Right lung (tissue), 5 donors: ENCODE measurements around the gene AGBL1. TPM values are rescaled to one million over a fixed set of nuclear protein-coding genes. Genes with fewer than 3 reads are reported as not detected.

Source experiments
- DNase-seq, 2 donors: peaks; one replicate each; pipeline ENCODE4 v3.0.0-alpha.2; 2013
- polyA plus RNA-seq, 5 donors: library from polyadenylated mRNA; unstranded; fragments of 120-200 nt; gene quantifications; one replicate each; pipeline versions ENCODE4 v1.2.1 to v1.2.3, GENCODE V29; 2013; ENCODE audit warnings: inconsistent platforms in 1 of 5, low replicate concordance in 1 of 5; ENCODE audit not compliant: insufficient read length in 5 of 5, insufficient read depth in 1 of 5

AGBL1 gene
- polyA plus RNA-seq, 5 donors, result 0.05 to 0.26 (median 0.07) TPM

DNA sequence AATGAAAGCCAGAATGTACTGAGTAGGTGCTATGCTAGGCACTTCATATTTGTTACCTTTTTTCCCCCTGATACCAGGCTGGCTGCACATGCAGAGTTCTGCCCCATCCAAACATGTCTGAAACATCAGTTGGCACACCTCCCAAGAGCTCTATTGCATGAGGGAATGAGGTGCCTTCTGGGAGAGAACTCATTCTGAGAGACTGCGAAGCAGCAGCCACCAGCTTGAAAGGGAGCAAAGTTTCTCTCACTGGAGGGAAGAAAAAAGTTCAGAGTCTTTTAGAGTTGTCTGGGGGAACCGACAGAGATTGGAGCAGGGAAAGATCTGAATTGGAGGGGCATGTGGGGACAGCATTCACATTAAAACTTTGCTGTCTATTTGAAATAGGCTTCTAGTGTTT, 84.1 kb downstream of the AGBL1 start:
- no peak for DNase-seq

DNA sequence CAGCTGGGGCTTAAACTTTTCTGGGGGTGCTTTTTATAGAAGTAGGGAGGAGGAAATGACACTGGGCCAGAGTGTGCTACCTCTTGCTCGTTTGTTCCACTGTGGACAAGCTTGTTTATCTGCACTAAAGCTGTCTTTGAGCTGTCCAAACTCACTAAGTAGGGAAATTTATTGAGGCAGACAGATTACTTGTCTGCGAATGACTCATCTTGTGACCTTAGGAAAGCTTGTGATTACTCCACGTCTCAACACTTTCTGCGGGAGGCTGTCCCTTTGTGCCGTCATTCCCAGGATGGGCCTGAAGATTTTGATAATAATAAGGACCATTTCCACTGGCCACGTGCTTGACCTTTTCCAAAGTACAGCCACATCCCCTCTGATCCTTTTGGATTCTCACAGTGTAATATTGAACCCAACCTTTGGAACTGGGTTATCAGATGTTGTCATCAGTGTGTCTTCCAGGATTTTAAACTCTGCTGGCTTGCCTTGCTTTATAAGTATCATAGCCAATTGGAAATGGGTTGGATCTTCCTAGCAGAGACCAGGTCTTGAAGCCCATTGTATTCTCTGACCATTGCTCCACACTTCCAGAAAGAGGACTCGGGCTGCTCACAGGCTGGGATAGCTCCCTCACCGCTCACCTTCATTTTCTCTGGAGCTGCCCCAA, 84.7 kb downstream of the AGBL1 start:
- no peak for DNase-seq

DNA sequence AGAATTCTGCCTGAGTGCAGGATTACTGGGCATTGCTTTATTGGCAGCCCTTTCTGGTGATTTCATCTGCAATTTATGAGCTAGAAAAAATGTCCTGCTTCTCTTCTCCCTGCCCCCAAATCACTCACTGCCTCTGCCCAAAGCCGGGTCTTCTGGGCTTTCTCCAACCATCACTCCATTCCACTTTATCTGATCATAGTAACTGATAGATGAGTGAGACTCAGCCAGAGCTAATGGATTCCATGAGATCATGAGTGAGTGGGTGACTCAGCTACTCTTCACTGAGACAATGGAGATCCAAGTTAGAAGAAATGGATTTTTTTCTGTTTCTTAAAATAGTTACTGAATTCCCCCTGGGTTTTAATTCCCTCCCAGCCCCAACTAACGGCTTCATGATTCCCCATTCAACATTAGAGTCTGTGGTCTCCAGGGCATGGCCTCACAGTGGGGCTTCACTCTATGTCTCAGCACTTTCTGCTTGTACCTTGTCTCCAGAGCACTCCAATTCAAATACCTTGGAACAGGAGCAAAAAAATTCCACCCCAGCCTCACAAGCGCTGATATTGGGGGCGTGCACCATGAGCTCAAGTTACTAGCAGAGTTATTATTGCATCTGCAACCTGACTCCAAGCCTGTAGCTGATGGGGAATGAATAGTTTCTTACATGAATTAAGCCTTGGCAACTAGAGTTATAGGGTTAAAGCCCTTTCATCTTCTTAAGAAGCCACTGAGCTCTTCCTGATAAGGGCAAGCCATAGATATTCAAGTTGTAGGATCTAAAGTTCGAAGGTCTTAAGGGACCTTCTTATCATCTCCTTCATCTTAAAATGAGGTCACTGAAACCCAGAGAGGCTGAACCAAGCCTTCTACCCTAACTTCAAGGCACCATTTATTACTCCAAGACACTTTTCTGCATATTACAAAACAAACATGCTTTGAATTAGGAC, 85.9 kb downstream of the AGBL1 start:
- no peak for DNase-seq

DNA sequence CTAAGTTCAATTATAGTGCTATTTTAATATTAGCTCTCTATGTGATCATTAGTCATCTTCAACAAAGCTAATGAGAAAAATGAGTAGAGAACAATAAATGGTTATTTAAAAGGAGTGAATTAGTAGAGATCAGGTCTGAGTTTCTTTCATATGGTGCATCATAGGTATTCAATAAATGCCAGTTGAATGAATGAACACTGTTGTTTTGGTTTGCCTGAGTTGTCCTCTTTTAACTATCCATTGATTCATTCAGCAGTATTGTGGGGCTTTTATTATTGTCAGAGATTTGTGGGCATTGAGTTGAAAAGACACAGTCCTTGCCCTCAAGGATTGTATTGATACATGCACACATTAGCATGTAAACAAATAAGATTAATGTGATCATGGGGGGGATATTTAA, 88.2 kb downstream of the AGBL1 start:
- DNase-seq, result no peak

DNA sequence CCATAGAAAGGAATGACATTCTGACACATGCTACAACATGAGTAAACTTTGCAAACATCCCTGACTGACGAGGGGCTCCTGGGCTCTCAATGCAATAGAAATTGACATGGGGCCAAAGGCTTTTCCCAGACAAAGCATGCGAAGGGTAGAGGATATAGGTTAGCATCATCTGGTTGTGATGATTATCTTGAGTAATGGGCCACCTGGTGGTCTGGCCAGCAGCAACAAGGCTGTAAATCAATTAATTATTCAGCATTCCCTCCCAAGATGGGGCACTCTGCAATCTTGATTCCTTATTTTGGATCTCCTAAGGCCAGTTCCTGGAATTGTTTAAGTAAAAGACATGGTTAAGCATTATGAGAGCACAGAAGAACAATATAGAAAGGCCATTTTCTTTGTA, 99.2 kb downstream of the AGBL1 start:
- DNase-seq, result no peak

DNA sequence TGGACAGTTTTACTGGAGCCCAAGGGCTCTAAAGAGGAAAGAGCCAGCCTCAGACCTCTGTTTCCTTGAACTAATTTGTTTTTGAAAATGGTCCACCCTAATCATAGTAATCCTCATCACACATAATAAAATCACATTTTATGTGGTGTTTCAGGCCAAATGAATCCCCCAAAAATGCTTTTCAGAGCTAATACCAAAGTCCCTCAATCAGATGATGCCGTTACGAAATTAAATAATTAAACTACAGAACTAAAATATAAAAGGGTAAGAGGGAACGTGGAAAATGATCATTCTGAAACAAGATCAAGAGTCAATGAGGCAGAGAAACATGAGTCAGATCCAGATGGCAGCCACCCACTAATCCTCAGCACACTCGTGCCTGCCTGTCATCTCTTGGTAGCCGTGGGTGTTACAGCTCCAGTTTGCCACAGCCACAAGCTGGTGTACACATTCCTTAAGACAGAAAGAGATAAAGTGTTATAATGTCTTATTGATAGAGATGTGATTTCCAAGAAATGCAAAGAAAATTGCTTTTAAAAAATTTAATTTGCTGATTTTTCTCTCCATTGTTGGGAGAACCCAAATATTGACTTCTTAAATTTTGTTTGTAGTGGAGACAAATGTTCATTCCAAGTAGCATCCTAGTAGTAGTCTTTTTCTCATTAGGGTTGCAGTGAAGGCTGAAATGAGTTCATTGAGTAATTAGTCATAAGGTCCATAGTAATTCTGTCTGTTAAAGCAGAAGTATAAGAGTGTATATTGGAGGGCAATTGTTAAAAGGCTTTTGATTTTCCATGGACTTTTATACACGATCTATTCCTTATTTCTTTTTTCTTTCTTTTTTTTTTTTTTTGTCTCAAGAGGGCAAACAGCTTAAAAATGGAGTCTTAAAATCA, 104.2 kb downstream of the AGBL1 start:
- DNase-seq, result peak; percentile 43 to 51

DNA sequence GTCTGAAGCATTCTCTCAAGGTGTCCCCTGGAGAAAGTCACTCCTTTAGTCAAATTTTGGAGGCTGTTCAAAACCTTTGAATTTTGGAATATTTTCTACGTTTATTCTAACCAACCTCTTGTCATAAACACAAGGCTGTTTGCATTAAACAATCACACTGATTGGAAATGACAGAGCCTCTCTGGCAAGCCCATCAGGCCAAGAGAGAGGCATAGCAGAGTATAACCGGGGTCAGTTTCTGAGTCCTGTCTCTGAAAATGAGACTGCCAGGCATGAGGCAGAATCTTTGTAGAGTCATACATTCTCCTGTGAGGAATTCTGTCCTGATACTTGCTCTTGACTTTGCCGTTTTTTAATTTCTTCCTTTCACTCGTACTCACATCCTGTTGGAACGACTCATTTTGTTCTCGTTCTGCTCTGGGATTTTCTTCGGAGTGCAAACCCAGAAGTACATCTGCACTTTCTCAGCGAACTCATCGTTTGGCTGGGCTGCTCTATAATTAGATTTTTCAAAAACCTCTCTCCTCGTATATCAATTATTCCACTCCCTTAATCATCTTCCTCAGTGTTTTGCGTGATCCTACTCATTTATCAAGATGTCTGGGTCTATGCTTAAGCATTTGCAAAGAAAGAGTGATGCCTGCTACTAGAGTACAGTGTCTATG, 114.2 kb downstream of the AGBL1 start:
- DNase-seq, result peak; percentile 69 to 70

DNA sequence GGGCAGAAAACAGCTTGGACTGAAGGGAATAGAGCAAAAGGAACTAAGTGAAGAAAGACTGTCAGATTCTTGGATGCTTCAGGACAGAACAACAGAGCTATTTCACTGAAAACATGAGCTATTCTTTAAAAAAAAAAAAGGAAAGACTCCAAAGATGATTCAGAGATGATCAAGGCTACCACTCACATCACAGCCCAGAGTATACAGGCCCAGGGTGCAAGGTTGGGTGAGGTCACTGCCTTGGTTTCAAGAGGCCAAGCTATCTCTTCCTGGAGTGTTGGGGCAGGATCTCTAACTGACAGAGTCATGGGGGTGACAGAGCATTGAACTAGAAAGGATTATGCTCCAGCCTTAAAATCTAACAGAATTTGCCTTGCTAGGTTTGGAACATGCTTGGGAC, 118.1 kb downstream of the AGBL1 start:
- no peak for DNase-seq

DNA sequence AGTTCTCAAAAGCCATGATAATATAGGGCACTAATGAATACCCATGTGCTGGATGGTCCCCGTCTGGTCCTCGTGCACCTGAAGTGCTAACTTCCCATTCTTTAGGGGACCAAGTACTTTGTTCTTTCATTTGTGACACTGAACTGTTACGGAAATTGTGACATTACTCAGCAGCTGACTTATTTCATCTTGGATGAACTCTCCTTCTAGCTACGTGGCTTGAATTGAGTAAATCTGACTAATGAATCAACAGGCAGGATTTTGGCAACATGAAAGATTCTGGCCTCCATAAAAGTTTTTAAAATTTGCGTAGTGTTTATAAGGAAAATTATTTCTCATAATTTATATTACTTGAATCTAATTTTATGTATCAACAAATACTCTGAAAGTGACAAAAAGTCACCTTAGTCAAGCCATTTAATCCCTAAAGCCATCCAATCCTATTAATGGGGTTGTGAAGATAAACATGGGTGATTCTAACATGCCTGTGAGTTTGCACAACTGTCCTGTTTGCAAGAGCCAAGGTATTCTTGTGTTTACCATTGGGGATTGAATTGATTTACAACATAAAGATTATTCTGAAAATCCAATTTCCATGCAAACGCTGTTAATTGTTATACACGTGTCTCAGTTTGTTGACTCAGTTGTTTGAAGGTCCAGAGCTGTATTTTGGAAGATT, 119.9 kb downstream of the AGBL1 start:
- no peak for DNase-seq

DNA sequence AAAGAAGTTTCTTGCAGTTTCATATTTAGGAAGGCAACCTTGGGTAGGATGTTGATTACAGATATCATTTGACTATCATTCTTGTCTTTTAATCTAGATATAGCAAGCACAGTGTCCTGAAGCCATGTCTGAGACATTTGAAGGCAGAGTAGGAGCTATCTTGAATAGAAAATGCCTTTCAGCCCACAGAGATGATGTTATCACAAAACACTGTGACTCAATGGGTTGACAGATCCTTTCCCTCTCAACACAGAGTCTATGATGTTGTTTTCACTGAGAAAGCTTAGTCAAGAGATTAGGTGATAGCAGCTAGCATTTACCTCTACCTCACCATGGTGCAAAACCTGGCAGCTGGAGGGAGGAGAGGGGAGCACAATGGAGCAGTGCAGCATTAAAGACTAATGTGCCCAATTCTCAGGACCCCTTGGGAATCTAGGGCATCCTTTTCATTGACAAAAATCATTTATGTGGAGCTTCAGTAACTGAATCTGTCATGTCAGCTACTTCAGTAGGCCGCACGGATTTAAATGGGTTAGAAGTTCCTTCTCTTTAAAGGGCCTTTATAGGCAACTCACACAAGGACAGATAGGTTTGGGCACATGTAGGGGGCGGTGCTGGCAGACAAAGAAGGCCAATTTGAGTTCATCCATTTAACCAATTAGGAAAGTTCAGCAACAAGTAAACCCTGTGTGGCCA, 121.8 kb downstream of the AGBL1 start:
- no peak for DNase-seq

DNA sequence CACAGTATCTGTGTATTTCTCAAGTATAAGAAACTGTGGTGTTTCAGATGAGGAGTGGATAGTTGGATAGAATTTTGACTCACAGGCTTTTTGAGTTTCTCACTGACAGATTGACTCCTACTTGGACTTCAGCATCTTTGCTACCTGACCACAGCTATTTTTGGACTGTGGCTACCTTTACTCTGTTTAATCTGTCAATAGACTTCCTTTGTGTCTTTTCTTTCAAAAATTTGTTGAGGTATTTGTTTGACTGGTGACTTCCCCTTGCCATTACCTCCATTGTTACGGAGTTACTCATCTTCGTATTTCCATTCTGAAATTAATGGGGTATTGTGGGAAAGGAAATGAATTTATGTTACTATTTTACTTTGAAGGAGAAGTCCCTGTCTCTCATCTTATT, 123.8 kb downstream of the AGBL1 start:
- no peak for DNase-seq

DNA sequence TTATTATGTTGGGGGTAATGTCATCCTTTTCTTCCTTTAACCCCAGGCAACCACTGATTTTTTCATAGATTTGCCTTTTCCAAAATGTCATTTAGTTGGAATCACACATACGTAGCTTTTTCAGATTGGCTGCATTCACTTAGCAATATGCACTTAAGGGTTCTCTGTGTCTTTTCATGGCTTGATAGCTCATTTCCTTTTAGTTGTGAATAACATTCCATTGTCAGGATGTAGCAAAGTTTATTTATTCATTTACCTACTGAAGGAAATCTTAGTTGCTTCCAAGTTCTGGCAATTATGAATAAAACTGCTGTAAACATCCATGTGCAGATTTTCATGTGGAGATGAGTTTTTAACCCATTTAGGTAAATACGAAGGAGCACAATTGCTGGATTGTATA, 125.4 kb downstream of the AGBL1 start:
- DNase-seq, result no peak

DNA sequence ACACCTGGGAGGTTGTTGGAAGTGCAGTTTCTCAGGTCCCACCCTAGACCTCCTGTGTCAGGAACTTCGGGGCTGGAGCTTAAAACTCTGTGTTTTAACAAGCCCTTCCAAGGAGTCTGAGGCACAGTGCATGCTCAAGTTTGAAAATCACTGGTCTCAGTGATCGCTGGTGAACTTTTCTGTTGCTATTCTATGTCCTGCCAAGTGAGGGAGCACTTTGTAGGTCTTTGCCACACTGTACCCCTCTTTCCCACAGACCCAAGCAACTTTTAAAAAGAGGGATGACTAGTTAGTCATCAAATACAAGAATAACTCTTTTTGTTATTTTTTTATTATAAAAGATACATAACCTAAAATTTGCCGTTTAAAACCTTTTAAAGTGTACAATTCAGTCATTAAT, 133.7 kb downstream of the AGBL1 start:
- no peak for DNase-seq

DNA sequence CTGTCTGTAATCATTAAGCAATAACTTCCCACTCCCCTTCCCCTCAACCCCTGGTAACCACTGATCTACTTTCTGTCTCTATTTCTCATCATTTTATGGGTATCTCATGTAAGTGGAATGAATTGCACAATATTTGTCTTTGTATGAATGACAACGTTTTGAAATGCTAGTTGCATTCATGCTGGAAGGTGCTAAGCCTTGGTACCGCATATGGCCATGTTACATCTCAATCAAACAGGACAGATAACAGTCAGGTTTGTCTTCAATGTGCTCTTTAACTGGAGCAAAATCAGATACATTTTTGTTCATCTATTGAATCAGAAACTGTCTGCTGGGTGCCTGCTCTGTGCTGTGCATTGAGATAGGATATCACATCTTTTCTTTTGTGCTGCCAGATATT, 134.2 kb downstream of the AGBL1 start:
- DNase-seq, result no peak

DNA sequence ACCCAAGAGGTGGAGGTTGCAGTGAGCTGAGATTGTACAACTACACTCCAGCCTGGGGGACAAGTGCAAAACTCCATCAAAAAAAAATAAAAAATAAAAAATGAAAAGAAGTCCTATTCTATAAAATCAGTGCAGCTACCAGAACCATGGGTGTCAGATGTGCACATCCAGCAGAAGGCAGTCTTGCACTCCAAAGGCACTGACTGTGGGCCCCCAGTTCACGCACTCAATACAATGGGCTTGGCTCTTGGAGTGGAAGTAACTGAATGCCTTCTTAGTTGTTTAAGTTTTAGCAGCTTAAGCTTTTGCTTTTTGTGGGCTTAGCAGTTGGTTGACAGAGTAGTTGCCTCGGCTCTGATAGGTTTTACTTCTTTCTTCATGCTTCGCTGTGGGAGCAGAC, 141.4 kb downstream of the AGBL1 start:
- no peak for DNase-seq

DNA sequence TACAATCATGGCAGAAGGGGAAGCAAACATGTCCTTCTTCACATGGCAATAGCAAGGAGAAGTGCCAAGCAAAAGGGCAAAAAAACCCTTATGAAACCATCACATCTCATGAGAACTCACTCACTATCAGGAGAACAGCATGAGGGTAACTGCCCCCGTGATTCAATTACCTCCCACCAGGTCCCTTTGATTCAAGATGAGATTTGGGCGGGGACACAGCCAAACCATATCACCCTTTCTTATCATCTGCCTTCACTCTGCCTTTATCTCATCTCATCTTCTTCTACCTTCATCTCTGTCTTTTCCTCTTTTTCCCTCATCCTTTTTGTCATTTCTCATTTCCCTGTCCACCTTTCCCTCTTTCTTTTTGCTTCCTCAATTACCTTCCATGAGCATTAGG, 149.6 kb downstream of the AGBL1 start:
- no peak for DNase-seq

DNA sequence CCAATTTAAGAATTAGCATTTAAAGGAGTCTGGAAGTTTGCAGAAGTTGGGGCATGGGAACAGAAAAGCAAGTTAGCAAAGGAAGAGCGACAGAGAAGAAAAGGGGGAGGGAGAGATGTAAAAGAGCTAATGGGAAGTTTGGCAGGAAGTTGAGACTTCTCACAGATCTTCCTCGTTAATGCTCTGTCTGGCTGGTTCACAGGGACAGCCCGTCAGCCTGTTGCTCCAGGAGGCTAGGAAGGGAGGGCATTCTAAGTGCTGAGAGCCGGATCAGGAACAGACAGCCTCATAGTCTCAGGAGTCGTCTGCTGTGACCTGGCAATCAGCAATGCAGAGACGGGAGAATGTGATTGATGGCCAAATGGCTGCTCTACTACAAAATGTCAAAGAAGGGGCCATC, 150.3 kb downstream of the AGBL1 start:
- no peak for DNase-seq

DNA sequence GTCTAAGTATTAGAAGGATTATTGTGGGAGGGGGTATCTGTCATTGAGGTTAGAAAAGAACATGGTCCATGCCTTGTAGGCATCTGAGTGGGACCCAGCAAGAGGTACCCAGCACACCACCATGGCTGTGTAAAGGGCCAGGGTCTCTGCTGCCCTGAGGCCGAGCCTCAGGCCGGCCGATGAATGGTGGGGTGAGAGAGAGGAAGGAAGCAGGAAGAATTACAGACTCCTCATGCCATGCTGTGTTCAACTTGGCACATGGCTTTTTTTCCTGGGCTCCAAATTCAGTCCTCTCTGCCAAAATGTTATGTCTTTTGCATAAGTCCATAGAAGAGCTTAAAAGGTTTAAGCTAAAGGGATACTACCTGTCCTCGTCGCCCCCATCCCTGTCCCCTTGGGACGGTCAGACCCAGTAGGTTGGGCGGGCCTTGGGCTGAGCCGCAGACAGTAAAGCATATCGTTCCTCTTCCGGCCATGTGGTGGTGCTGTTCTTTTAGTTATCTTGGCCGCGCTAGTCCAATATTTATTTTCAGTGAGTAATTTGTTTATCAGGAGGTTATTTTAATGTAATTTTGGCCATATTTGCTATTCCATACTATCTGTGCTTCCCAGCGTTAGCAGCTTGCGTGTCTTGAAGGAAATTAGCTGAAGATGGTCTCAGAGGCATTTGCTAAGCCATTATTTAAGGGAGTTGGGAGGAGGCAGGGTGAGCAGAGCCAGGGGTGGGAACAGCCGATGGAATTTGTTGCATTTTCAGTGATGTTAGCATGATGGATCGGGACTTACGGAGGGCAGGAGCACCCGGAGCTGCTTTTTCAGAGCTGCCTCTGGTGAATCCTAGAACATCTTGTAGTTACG, 152.4 kb downstream of the AGBL1 start:
- peak; percentile 25 to 42 for DNase-seq

DNA sequence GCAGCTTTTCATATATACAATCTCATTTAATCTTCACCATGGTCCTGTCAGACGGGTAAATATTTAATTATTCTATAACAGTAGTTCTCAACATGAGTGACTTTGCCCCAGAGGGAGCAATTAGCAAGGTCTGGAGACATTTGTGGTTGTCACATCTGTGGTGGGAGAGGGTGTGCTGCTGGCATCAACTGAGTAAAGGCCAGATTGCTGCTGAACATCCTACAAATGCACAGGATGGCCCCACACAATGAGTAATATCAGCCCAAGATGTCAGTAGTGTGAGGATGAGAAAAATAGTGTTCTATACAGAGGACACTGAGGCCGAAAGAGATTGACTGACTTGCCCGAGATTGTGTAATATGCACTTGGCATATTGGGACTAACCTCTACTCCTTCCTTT, 156.0 kb downstream of the AGBL1 start:
- no peak for DNase-seq
